IMR-90 (cell line): Measurements from ENCODE around the gene CCDC142. TPM values are rescaled to one million over a fixed set of nuclear protein-coding genes. Genes with fewer than 3 reads are reported as not detected.

Experiments
- ATAC-seq: fragments of 200-7000 bp; cut with Tn5 transposase; 2 replicates; pipeline ENCODE4 v1.9.1; 2020; ENCODE audit warnings: low read depth, mild to moderate bottlenecking, moderate library complexity
- BruUV-seq: library from RNA; stranded (reverse); fragments of 400-500 nt; replicated peaks from 2 replicates; lab custom pipeline; 2021; lab: Mats Ljungman, UMichigan
- CTCF ChIA-PET: fragments of 300-600 bp; formaldehyde crosslinking; extraction: SDS; loops from one replicate; lab custom pipeline; 2021; ENCODE audit warnings: antibody characterized with exemption; lab: Yijun Ruan, JAX
- POLR2A ChIA-PET: fragments of 300-600 bp; sonication (Branson Sonifier 250); formaldehyde crosslinking; loops from one replicate; lab custom pipeline; 2022; ENCODE audit warnings: antibody characterized with exemption; ENCODE audit not compliant: unreplicated experiment; lab: Charles Lee
- DNase-seq: peaks from one replicate; pipeline ENCODE4 v3.0.0; 2013
- H2AFZ ChIP-seq: replicated peaks from 2 replicates; pipeline ENCODE3; 2013; ENCODE audit warnings: low read length, mild to moderate bottlenecking; ENCODE audit not compliant: poor library complexity
- H2AK5ac ChIP-seq: 2 replicates; pipeline ENCODE4 v1.6.1; 2013; ENCODE audit warnings: low read depth, low read length, inconsistent platforms
- H2AK9ac ChIP-seq: replicated peaks from 2 replicates; pipeline ENCODE3; 2013; ENCODE audit warnings: mild to moderate bottlenecking, low read depth, low read length, moderate library complexity; ENCODE audit not compliant: poor library complexity
- H2BK120ac ChIP-seq: 2 replicates; pipeline ENCODE4 v1.6.1; 2013; ENCODE audit warnings: low read depth, low read length, inconsistent platforms
- H2BK15ac ChIP-seq: 3 replicates; pipeline ENCODE4 v1.6.1; 2013; ENCODE audit warnings: low read depth, low read length, inconsistent platforms
- H2BK20ac ChIP-seq: 2 replicates; pipeline ENCODE4 v1.6.1; 2013; ENCODE audit warnings: low read depth, mild to moderate bottlenecking, inconsistent platforms, low read length, moderate library complexity
- H2BK5ac ChIP-seq: 2 replicates; pipeline ENCODE4 v1.6.1; 2013; ENCODE audit warnings: mild to moderate bottlenecking, low read depth, low read length, inconsistent platforms; ENCODE audit not compliant: poor library complexity, severe bottlenecking
- H3K14ac ChIP-seq: replicated peaks from 2 replicates; pipeline ENCODE4 v1.6.1; 2013; ENCODE audit warnings: low read depth, low read length, inconsistent platforms
- H3K18ac ChIP-seq: 2 replicates; pipeline ENCODE4 v1.6.1; 2013; ENCODE audit warnings: low read depth, low read length, control low read depth
- H3K23ac ChIP-seq: 2 replicates; pipeline ENCODE4 v1.6.1; 2013; ENCODE audit warnings: low read depth, low read length, inconsistent platforms
- H3K27ac ChIP-seq: 2 replicates; pipeline ENCODE4 v1.5.1; 2013; ENCODE audit warnings: mild to moderate bottlenecking, control low read depth, low read length; ENCODE audit not compliant: insufficient read depth
- H3K27me3 ChIP-seq: 2 replicates; pipeline ENCODE4 v1.6.1; 2013; ENCODE audit warnings: low read length; ENCODE audit not compliant: control insufficient read depth, insufficient read depth
- H3K36me3 ChIP-seq: 2 replicates; pipeline ENCODE4 v1.6.1; 2013; ENCODE audit warnings: low read length, mixed read lengths; ENCODE audit not compliant: control insufficient read depth, insufficient read depth
- H3K4ac ChIP-seq: 2 replicates; pipeline ENCODE4 v1.6.1; 2013; ENCODE audit warnings: low read depth, low read length, inconsistent platforms
- H3K4me1 ChIP-seq: 2 replicates; pipeline ENCODE4 v1.6.1; 2013; ENCODE audit warnings: low read length, mixed read lengths; ENCODE audit not compliant: control insufficient read depth, insufficient read depth
- H3K4me2 ChIP-seq: 2 replicates; pipeline ENCODE4 v1.6.1; 2013; ENCODE audit warnings: low read depth, mild to moderate bottlenecking, control low read depth, low read length, moderate library complexity
- H3K4me3 ChIP-seq: 2 replicates; pipeline ENCODE4 v1.5.1; 2013; ENCODE audit warnings: low read depth, mild to moderate bottlenecking, control low read depth, low read length, moderate library complexity; ENCODE audit not compliant: insufficient read depth
- H3K56ac ChIP-seq: 2 replicates; pipeline ENCODE4 v1.6.1; 2013; ENCODE audit warnings: low read length, inconsistent platforms; ENCODE audit not compliant: insufficient read depth; ENCODE audit errors: extremely low read depth
- H3K79me1 ChIP-seq, 2 experiments: 2 replicates each; pipeline ENCODE4 v1.6.1; 2013; ENCODE audit warnings: low read length in 2 of 2, inconsistent platforms in 1 of 2, low read depth in 1 of 2
- H3K9ac ChIP-seq: 2 replicates; pipeline ENCODE4 v1.6.1; 2013; ENCODE audit warnings: low read depth, low read length, control low read depth
- H3K9me1 ChIP-seq: 2 replicates; pipeline ENCODE4 v1.6.1; 2013; ENCODE audit warnings: low read length, inconsistent platforms; ENCODE audit not compliant: insufficient read depth
- H3K9me3 ChIP-seq: 2 replicates; pipeline ENCODE4 v1.6.1; 2013; ENCODE audit warnings: low read length; ENCODE audit not compliant: control insufficient read depth, insufficient read depth
- H4K20me1 ChIP-seq: 2 replicates; pipeline ENCODE4 v1.6.1; 2013; ENCODE audit warnings: low read length, inconsistent platforms; ENCODE audit not compliant: insufficient read depth
- H4K5ac ChIP-seq: 2 replicates; pipeline ENCODE4 v1.6.1; 2013; ENCODE audit warnings: mild to moderate bottlenecking, low read depth, low read length, control low read depth
- H4K8ac ChIP-seq, 2 experiments: 2 replicates each; pipeline ENCODE4 v1.6.1; 2013; ENCODE audit warnings: low read depth in 2 of 2, low read length in 2 of 2, control low read depth in 1 of 2, inconsistent platforms in 1 of 2
- H4K91ac ChIP-seq: 2 replicates; pipeline ENCODE4 v1.6.1; 2013; ENCODE audit warnings: low read depth, low read length, inconsistent platforms; ENCODE audit not compliant: insufficient read depth
- MXI1 ChIP-seq: IDR thresholded peaks from 2 replicates; pipeline ENCODE4 v1.6.1; 2012; ENCODE audit warnings: low read depth, mild to moderate bottlenecking, low read length, moderate library complexity, borderline replicate concordance
- SMC3 ChIP-seq: fragments of 150-350 bp; IDR thresholded peaks from 2 replicates; pipeline ENCODE4 v1.6.1; 2016; ENCODE audit warnings: low read depth, mild to moderate bottlenecking, antibody characterized with exemption, low read length, moderate library complexity
- WGBS, 2 experiments: methylation state at CpG; one replicate each; pipeline versions ENCODE4 v1.1.5 to v1.1.7; 2013; ENCODE audit warnings: missing lambda C conversion rate in 2 of 2; ENCODE audit not compliant: insufficient read length in 1 of 2; ENCODE audit errors: extremely low coverage in 2 of 2; 5-methylcytosine and 5-hydroxymethylcytosine counted together
- dilution Hi-C: fragments of 300-500 bp; cut with HindIII; formaldehyde crosslinking; loops from one replicate; pipeline ENCODE4 v1.14.3; 2018; ENCODE audit warnings: low sequenced_read_pairs; ENCODE audit not compliant: unreplicated experiment
- in situ Hi-C: fragments of 300-500 bp; cut with MboI; formaldehyde crosslinking; loops from 3 replicates; pipeline ENCODE4 v1.14.3; 2019; ENCODE audit warnings: low sequenced_read_pairs, inconsistent platforms, mixed read lengths
- intact Hi-C: fragments of 100-400 bp; cut with micrococcal nuclease; formaldehyde crosslinking; loops from 2 replicates; pipeline ENCODE4 v1.10.0; 2022
- polyA plus RNA-seq, 3 experiments: library from polyadenylated mRNA; depleted of rRNA; stranded (reverse); fragments of >200 nt; gene quantifications; 2 replicates each; pipeline ENCODE4 v1.2.3, GENCODE V29; 2012; ENCODE audit warnings: low replicate concordance in 1 of 3
- total RNA-seq: library from RNA; depleted of rRNA; stranded (reverse); fragments of >200 nt; gene quantifications from 2 replicates; pipeline ENCODE4 v1.2.3, GENCODE V29; 2012

The CCDC142 gene
- total and polyA plus RNA-seq, 2 of the 4 experiments (the other 2 are of a cell fraction), result 8.4 to 14.0 TPM

GRCh38 chr2:74464406-74464805, 18.4 kb downstream of the CCDC142 start:
- Histone ChIP-seq H3K56ac (peak overlapping the region; percentile 10; the same call in 1 of the 2 replicates), H2AK9ac (peak overlapping the region; percentile 97), H4K91ac (peak overlapping the region; percentile 23), H3K9ac (peak overlapping the region; percentile 68), H2AFZ (peak overlapping the region; percentile 98), H3K4me2 (peak overlapping the region; percentile 90), H3K27ac (peak overlapping the region; percentile 60), H3K23ac (peak overlapping the region; percentile 94), H3K79me1 (peaks cover 7 to 46% of the 10 kb centered on the region in 2 experiments; a peak in 3 of 4 replicates), H3K4ac (peak overlapping the region; percentile 83), H3K9me1 (no peaks in the 10 kb centered on the region), H2BK20ac (no peak overlapping the region), H2AK5ac (peak overlapping the region; percentile 97), H3K18ac (no peak overlapping the region), H3K9me3 (no peaks in the 10 kb centered on the region), H2BK15ac (no peak overlapping the region), H4K5ac (peak overlapping the region; percentile 8; the same call in 1 of the 2 replicates), H3K27me3 (no peaks in the 10 kb centered on the region), H3K36me3 (peaks cover 21% of the 10 kb centered on the region), H3K4me1 (peaks cover 3% of the 10 kb centered on the region), H2BK5ac (peak overlapping the region; percentile 57), H4K20me1 (no peaks in the 10 kb centered on the region), H3K14ac (peak overlapping the region; percentile 66), H3K4me3 (peak overlapping the region; percentile 89), H4K8ac (peak overlapping the region; percentile 88 to 97; a peak in 2 of 4 replicates), H2BK120ac (no peak overlapping the region)
- no TSS peak for BruUV-seq
- DNase-seq (no peak), ATAC-seq (peak; percentile 9)
- intact Hi-C loops (no loop called here), dilution Hi-C loops (no loop called here), in situ Hi-C loops (no loop called here)
- ChIA-PET CTCF (no interaction called here), POLR2A (no interaction called here)
- TF ChIP-seq MXI1 (0 out of 2 replicates have a peak, but pooled peaks have one; percentile 46), SMC3 (no peak)
- WGBS, 2 experiments, result 0% methylated on average over 4 of the region's 13 CpGs; no CpG with 5 or more reads in 1 of the 2 experiments
